Transverse colon (tissue), 4 donors: ENCODE data around the gene ROR1.

Source experiments
- EP300 ChIP-seq: sonication (generic); formaldehyde crosslinking; IDR thresholded peaks from one replicate; pipeline ENCODE4 v1.6.1; 2017; ENCODE audit warnings: antibody characterized with exemption, low read depth
- POLR2A ChIP-seq: fragments of 450-650 bp; IDR thresholded peaks from one replicate; pipeline ENCODE4 v1.6.1; 2016; ENCODE audit warnings: antibody characterized with exemption, mild to moderate bottlenecking, moderate library complexity
- POLR2AphosphoS5 ChIP-seq, 3 donors: sonication (generic); formaldehyde crosslinking; IDR thresholded peaks; one replicate each; pipeline ENCODE4 v1.6.1; 2016; ENCODE audit warnings: antibody characterized with exemption in 3 of 3
- TF ChIP-seq, protein P1 (sequence below), 5 experiments: fragments of 200-600 bp in 3 of 5; fragments of 450-650 bp in 2 of 5; sonication (generic) in 3 of 5; IDR thresholded peaks; 1 replicate in 2 of 5; 2 replicates in 3 of 5; pipeline ENCODE4 v1.5.1; 2016 to 2017; ENCODE audit warnings: antibody characterized with exemption in 5 of 5, inconsistent platforms in 3 of 5, mild to moderate bottlenecking in 2 of 5, moderate library complexity in 1 of 5

- TF ChIP-seq POLR2A (no peak), POLR2AphosphoS5 (IDR thresholded peaks at IDR 0.05) (no peak), EP300 (no peak)
- TF ChIP-seq, protein P1, sequence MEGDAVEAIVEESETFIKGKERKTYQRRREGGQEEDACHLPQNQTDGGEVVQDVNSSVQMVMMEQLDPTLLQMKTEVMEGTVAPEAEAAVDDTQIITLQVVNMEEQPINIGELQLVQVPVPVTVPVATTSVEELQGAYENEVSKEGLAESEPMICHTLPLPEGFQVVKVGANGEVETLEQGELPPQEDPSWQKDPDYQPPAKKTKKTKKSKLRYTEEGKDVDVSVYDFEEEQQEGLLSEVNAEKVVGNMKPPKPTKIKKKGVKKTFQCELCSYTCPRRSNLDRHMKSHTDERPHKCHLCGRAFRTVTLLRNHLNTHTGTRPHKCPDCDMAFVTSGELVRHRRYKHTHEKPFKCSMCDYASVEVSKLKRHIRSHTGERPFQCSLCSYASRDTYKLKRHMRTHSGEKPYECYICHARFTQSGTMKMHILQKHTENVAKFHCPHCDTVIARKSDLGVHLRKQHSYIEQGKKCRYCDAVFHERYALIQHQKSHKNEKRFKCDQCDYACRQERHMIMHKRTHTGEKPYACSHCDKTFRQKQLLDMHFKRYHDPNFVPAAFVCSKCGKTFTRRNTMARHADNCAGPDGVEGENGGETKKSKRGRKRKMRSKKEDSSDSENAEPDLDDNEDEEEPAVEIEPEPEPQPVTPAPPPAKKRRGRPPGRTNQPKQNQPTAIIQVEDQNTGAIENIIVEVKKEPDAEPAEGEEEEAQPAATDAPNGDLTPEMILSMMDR (IDR thresholded peaks at IDR 0.05), result no peak
Observed at GRCh38 chr1:63971557-63971956, 197.7 kb downstream of the ROR1 start.
